ENCODE results near the gene RGS12. TPM values are rescaled to one million over a fixed set of nuclear protein-coding genes. Genes with fewer than 3 reads are reported as not detected.
A peak's percentile ranks its signal among the peaks of the same experiment; 100 is the strongest.

Gene RGS12
- total RNA-seq, 1 experiment from 2014 or later = 23.1 TPM

DNA sequence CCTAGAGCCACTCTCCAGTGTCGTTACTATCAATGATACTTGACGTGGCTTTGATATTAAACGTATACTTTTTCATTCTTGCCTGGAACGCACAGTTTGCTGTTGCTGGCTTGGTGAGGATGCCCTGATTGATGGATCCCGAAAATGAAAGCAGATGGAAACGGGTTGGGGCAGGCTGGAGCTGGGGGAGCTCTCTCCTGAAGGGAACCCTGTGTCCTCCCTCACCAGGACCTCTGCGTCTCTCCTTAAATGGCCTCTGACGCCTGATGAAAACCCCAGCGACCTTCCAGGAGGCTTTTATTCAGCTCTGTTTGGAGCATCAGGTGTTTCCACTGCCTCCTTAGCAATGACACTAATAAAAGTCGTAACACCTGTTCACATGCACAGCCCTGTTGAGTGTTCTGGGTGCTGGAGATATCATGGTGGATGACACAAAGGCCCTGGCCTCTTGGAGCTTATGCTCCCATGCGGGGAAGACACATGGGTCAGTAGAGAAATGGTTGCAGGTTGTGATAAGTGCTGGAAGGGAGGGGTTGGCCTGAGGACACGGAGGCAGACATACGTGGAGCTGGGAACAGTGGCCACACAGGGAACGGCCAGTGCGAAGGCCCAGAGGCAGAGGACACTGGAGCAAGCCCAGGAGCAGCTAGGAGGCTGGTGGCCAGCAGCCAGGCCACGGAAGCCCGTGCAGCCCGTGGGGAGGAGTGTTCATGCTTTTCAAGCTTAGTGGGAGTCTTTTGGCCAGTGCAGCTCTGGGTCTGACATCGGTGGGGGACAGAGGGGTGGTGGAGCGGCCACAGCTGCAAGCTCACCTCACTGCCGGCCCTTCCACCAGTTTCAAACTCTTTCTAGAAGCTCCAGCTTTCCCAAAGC is 36.4 kb upstream of the RGS12 start:
- H3K36me3 ChIP-seq (ENCODE audit: control insufficient read depth, insufficient read depth, low read length) = no peaks in the 10 kb centered on the region
- no peak overlapping the region for H3K4me3 Mint-ChIP-seq (ENCODE audit: unreplicated experiment)
- CTCF ChIA-PET = no interaction called here

DNA sequence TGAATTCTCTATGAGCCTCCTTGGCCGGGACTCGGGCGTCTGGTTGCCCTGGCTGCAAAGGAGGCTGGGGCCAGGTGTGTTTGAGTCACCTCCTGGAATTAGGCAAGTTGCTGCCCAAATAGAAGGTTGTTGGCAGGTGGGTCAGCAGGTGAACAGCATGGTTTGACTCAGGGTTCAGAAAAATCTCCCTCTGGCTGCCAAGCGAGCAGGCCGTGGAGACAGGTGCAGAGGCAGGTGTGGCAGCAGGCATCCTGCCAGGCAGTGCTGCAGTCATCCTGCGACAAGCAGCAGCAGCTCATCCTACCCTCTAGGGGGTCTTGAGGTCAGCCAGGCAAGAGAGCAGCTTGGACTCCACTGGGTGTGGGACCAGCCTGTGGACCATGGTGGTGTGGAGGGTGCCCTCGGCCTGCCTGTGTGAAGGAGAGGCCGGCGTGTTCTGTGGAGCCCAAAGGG is 35.7 kb upstream of the RGS12 start:
- intact Hi-C loops (cut with micrococcal nuclease; ENCODE audit: unreplicated experiment) = no loop called here
- Mint-ChIP-seq H3K27ac (ENCODE audit: unreplicated experiment) (no peak overlapping the region), H3K4me3 (ENCODE audit: unreplicated experiment) (no peak overlapping the region), H3K4me1 (ENCODE audit: low read depth, unreplicated experiment) (no peaks in the 10 kb centered on the region), H3K9me3 (ENCODE audit: unreplicated experiment) (no peaks in the 10 kb centered on the region), H3K36me3 (ENCODE audit: insufficient read depth, unreplicated experiment) (no peaks in the 10 kb centered on the region), H3K27me3 (ENCODE audit: insufficient read depth, unreplicated experiment) (no peaks in the 10 kb centered on the region)
- no peaks in the 10 kb centered on the region for H3K36me3 ChIP-seq (ENCODE audit: control insufficient read depth, insufficient read depth, low read length)
- no peaks in the 10 kb centered on the region for H3K4me1 ChIP-seq
- no peaks in the 10 kb centered on the region for H3K27me3 ChIP-seq (replicated peaks; ENCODE audit: control insufficient read depth, insufficient read depth, low read length)
- peak in 1 of 2 experiments; percentile 31 for DNase-seq
- TF ChIP-seq, protein P1, sequence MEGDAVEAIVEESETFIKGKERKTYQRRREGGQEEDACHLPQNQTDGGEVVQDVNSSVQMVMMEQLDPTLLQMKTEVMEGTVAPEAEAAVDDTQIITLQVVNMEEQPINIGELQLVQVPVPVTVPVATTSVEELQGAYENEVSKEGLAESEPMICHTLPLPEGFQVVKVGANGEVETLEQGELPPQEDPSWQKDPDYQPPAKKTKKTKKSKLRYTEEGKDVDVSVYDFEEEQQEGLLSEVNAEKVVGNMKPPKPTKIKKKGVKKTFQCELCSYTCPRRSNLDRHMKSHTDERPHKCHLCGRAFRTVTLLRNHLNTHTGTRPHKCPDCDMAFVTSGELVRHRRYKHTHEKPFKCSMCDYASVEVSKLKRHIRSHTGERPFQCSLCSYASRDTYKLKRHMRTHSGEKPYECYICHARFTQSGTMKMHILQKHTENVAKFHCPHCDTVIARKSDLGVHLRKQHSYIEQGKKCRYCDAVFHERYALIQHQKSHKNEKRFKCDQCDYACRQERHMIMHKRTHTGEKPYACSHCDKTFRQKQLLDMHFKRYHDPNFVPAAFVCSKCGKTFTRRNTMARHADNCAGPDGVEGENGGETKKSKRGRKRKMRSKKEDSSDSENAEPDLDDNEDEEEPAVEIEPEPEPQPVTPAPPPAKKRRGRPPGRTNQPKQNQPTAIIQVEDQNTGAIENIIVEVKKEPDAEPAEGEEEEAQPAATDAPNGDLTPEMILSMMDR (IDR thresholded peaks at IDR 0.05; ENCODE audit: insufficient read depth in 1 of 2, low read depth in 1 of 2, low read length in 1 of 2, severe bottlenecking in 1 of 2, unreplicated experiment in 1 of 2) = no peak
- H3K9me3 ChIP-seq = no peaks in the 10 kb centered on the region
- POLR2A ChIA-PET = interaction anchor here (0.6 kb wide), 1 partner anchor 1462 kb away, joined by 6 read pairs; no protein-coding TSS in a partner anchor
- CTCF ChIA-PET = no interaction called here
- BruUV-seq (replicated peaks) = no TSS peak
- no peak overlapping the region for H3K4me3 ChIP-seq (ENCODE audit: low read depth, low read length)

More for the DNA sequence above, 36.4 kb upstream of the RGS12 start:
- TF ChIP-seq, protein P1 (IDR thresholded peaks at IDR 0.05; ENCODE audit: insufficient read depth in 1 of 2, low read depth in 1 of 2, low read length in 1 of 2, severe bottlenecking in 1 of 2, unreplicated experiment in 1 of 2) = no peak
- intact Hi-C loops (cut with micrococcal nuclease; ENCODE audit: unreplicated experiment) = no loop called here
- Histone ChIP-seq H3K9me3 (no peaks in the 10 kb centered on the region), H3K4me3 (ENCODE audit: low read depth, low read length) (no peak overlapping the region), H3K4me1 (no peaks in the 10 kb centered on the region), H3K27me3 (replicated peaks; ENCODE audit: control insufficient read depth, insufficient read depth, low read length) (no peaks in the 10 kb centered on the region)
- Mint-ChIP-seq H3K36me3 (ENCODE audit: insufficient read depth, unreplicated experiment) (no peaks in the 10 kb centered on the region), H3K27ac (ENCODE audit: unreplicated experiment) (no peak overlapping the region), H3K27me3 (ENCODE audit: insufficient read depth, unreplicated experiment) (no peaks in the 10 kb centered on the region), H3K9me3 (ENCODE audit: unreplicated experiment) (no peaks in the 10 kb centered on the region), H3K4me1 (ENCODE audit: low read depth, unreplicated experiment) (no peaks in the 10 kb centered on the region)
- peak in 1 of 2 experiments; percentile 28 for DNase-seq
- POLR2A ChIA-PET = interaction anchor here (0.6 kb wide), 1 partner anchor 1461 kb away, joined by 6 read pairs; no protein-coding TSS in a partner anchor
- BruUV-seq (replicated peaks) = no TSS peak

DNA sequence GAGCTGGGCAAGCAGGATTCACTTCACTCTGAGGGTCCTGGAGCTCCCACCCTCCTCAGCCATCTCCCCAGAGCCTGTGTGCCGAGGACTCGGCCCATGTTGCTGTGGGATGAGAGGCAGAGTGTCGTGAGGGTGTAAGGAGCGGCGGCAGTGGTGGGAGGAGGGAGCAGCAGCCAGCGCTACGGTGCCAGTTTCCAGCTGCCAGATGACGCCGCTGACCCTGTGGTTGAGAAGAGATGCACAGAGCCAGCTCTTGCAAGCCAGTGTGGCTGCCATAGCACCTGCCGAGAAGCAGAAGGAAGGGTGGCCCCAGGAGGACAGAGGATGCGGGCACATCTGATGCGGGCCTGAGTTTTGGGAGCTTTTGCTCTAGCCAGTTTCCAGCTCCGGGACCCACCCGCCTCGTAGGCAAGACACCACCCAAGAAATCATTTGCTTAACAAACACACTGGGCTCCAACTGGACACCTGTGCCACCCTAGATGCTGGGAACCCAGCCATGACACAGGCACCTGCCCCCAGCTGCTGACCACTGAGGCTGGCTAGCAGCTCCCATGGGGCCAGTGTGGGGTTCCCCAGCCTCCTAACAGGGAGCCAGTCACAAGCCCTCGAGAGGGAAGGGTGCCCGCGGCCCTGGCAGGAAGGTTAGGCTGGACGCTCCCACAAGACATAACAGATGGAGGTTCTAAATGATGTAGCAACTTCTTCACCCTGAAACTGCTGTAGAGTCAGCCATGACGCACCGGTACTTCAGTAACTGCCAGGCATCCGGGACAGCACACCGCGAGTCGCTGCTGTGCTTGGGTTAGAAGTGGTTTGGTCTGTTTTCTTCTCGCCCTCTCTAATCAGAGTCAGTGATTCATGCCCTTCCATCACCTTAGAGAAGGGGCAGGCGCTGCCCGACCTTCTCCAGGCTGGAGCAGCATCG is 35.0 kb upstream of the RGS12 start:
- Histone ChIP-seq H3K27me3 (replicated peaks; ENCODE audit: control insufficient read depth, insufficient read depth, low read length) (no peaks in the 10 kb centered on the region), H3K4me1 (no peaks in the 10 kb centered on the region), H3K9me3 (no peaks in the 10 kb centered on the region), H3K36me3 (ENCODE audit: control insufficient read depth, insufficient read depth, low read length) (no peaks in the 10 kb centered on the region), H3K4me3 (ENCODE audit: low read depth, low read length) (no peak overlapping the region)
- Mint-ChIP-seq H3K27ac (ENCODE audit: unreplicated experiment) (no peak overlapping the region), H3K27me3 (ENCODE audit: insufficient read depth, unreplicated experiment) (peaks cover 2% of the 10 kb centered on the region), H3K4me1 (ENCODE audit: low read depth, unreplicated experiment) (no peaks in the 10 kb centered on the region), H3K36me3 (ENCODE audit: insufficient read depth, unreplicated experiment) (no peaks in the 10 kb centered on the region), H3K9me3 (ENCODE audit: unreplicated experiment) (no peaks in the 10 kb centered on the region), H3K4me3 (ENCODE audit: unreplicated experiment) (no peak overlapping the region)
- ChIA-PET POLR2A (interaction anchor here (0.6 kb wide), 1 partner anchor 1462 kb away, joined by 6 read pairs; no protein-coding TSS in a partner anchor), CTCF (no interaction called here)
- no TSS peak for BruUV-seq (replicated peaks)
- DNase-seq = no peak
- TF ChIP-seq, protein P1 (IDR thresholded peaks at IDR 0.05; ENCODE audit: insufficient read depth in 1 of 2, low read depth in 1 of 2, low read length in 1 of 2, severe bottlenecking in 1 of 2, unreplicated experiment in 1 of 2) = no peak
- intact Hi-C loops (cut with micrococcal nuclease; ENCODE audit: unreplicated experiment) = no loop called here

All from Caco-2 (cell line).